ENCODE measurements around the gene WDHD1.
"Not testable (repeated sequence)": the region's sequence is repeated elsewhere in the genome, so short reads cannot be mapped to it uniquely, and the experiment has no call there.

Gene WDHD1

GRCh38 chr14:54952803-54953202, 74.1 kb downstream of the WDHD1 start:
- not testable (repeated sequence) for DNase-seq (ENCODE audit: low read depth in 2 of 2)

- DNase-seq (ENCODE audit: low read depth in 2 of 2) = no peak
Observed at GRCh38 chr14:54947230-54947629, 79.7 kb downstream of the WDHD1 start.

GRCh38 chr14:54946500-54946899, 80.4 kb downstream of the WDHD1 start:
- DNase-seq (ENCODE audit: low read depth in 2 of 2) = no peak

- DNase-seq (ENCODE audit: low read depth in 2 of 2) = no peak
Observed at GRCh38 chr14:54944737-54945391, 82.0 kb downstream of the WDHD1 start.

GRCh38 chr14:54942913-54943312, 84.0 kb downstream of the WDHD1 start:
- no peak for DNase-seq (ENCODE audit: low read depth in 2 of 2)

- no peak for DNase-seq (ENCODE audit: low read depth in 2 of 2)
Observed at GRCh38 chr14:54936816-54937215, 90.1 kb downstream of the WDHD1 start.

GRCh38 chr14:54935958-54936357, 90.9 kb downstream of the WDHD1 start:
- no peak for DNase-seq (ENCODE audit: low read depth in 2 of 2)

- no peak for DNase-seq (ENCODE audit: low read depth in 2 of 2)
Observed at GRCh38 chr14:54935100-54935499, 91.8 kb downstream of the WDHD1 start.

- no peak for DNase-seq (ENCODE audit: low read depth in 2 of 2)
Observed at GRCh38 chr14:54933006-54933405, 93.9 kb downstream of the WDHD1 start.

- DNase-seq (ENCODE audit: low read depth in 2 of 2) = no peak
Observed at GRCh38 chr14:54931598-54932340, 95.1 kb downstream of the WDHD1 start.

GRCh38 chr14:54931101-54931500, 95.8 kb downstream of the WDHD1 start:
- DNase-seq (ENCODE audit: low read depth in 2 of 2) = no peak

GRCh38 chr14:54929556-54929955, 97.3 kb downstream of the WDHD1 start:
- DNase-seq (ENCODE audit: low read depth in 2 of 2) = no peak

- DNase-seq (ENCODE audit: low read depth in 2 of 2) = no peak
Observed at GRCh38 chr14:54928216-54928615, 98.7 kb downstream of the WDHD1 start.

GRCh38 chr14:54927551-54927950, 99.3 kb downstream of the WDHD1 start:
- DNase-seq (ENCODE audit: low read depth in 2 of 2) = no peak

- not testable (repeated sequence) for DNase-seq (ENCODE audit: low read depth in 2 of 2)
Observed at GRCh38 chr14:54926570-54926969, 100.3 kb downstream of the WDHD1 start.

GRCh38 chr14:54922598-54922997, 104.3 kb downstream of the WDHD1 start:
- no peak for DNase-seq (ENCODE audit: low read depth in 2 of 2)

GRCh38 chr14:54920052-54920451, 106.8 kb downstream of the WDHD1 start:
- DNase-seq (ENCODE audit: low read depth in 2 of 2) = no peak

- DNase-seq (ENCODE audit: low read depth in 2 of 2) = no peak
Observed at GRCh38 chr14:54919330-54919729, 107.6 kb downstream of the WDHD1 start.

GRCh38 chr14:54918427-54918826, 108.5 kb downstream of the WDHD1 start:
- no peak for DNase-seq (ENCODE audit: low read depth in 2 of 2)

GRCh38 chr14:54916101-54916500, 110.8 kb downstream of the WDHD1 start:
- no peak for DNase-seq (ENCODE audit: low read depth in 2 of 2)

- DNase-seq (ENCODE audit: low read depth in 2 of 2) = no peak
Observed at GRCh38 chr14:54909817-54910558, 116.9 kb downstream of the WDHD1 start.

GRCh38 chr14:54908973-54909372, 117.9 kb downstream of the WDHD1 start:
- DNase-seq (ENCODE audit: low read depth in 2 of 2) = not testable (repeated sequence)

GRCh38 chr14:54908190-54908589, 118.7 kb downstream of the WDHD1 start:
- DNase-seq (ENCODE audit: low read depth in 2 of 2) = no peak
